Measurements from ENCODE around the gene SMCO3. TPM values are rescaled to one million over a fixed set of nuclear protein-coding genes. Genes with fewer than 3 reads are reported as not detected.

Gene SMCO3
- total RNA-seq, 1 experiment from 2014 or later = not detected

DNA sequence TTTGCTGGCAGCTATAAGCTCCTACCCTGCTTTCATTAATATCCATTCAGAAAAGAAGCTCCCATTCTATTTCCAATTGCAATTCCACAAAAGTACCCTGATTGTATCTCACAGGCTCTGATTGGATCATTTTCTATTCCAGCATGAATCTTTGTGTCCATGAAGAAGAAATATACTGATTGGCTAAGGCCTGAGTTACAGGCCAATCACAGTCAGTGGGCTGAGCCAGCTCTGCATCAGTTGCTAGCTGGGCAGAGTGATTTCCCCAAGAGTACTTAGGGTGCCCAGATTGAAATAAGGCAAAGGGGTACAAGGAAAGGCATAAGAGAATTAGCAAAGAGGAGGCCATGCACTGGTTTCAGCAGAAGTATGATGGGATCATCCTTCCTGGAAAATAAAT, 14.9 kb upstream of the SMCO3 start:
- DNase-seq (ENCODE audit: low read depth) = peak; percentile 36

DNA sequence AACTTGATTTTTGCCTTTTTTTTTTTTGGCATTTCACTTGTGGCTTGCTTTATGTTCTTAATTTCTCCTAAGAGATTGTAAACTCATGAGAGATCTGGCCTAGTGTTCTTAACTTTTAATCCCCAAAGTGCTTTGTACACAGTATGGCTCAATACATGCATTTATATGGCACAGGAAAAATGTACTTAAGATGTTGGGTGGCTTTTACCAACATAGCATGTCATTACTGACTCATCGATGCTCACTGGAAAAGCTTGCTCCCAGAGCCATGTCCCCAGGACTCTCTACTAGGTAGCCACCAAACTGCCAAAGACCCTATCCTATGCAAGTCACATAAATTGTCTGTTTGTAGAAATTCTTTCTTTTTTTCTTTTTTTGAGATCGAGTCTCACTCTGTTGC, 13.1 kb upstream of the SMCO3 start:
- DNase-seq (ENCODE audit: low read depth) = no peak

DNA sequence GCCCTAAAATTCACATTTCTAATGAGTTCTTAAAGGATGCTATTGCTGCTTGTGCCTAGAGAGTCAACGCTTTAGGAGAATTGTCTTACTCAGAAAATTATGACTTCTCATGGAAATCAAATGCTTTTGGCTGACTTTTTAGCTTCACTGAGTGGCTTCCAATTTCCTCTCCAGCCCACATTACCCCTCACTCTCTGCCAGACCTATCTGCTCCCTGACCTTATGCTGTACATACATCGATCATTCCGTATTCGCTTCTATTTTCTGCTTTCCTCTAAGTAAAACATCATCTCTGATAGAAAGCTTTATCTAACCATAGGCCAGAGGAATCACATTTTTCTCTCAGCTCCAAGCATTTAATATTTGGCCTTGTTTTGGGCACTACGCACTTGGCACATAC, 12.5 kb upstream of the SMCO3 start:
- no peak for DNase-seq (ENCODE audit: low read depth)

- peak; percentile 26 for DNase-seq (ENCODE audit: low read depth)
Measured at GRCh38 chr12:14825256-14825655, 11.3 kb upstream of the SMCO3 start.

GRCh38 chr12:14824012-14824634, 10.1 kb upstream of the SMCO3 start:
- DNase-seq (ENCODE audit: low read depth) = peak; percentile 28

GRCh38 chr12:14811486-14811885, 2.5 kb downstream of the SMCO3 start:
- DNase-seq (ENCODE audit: low read depth) = no peak

DNA sequence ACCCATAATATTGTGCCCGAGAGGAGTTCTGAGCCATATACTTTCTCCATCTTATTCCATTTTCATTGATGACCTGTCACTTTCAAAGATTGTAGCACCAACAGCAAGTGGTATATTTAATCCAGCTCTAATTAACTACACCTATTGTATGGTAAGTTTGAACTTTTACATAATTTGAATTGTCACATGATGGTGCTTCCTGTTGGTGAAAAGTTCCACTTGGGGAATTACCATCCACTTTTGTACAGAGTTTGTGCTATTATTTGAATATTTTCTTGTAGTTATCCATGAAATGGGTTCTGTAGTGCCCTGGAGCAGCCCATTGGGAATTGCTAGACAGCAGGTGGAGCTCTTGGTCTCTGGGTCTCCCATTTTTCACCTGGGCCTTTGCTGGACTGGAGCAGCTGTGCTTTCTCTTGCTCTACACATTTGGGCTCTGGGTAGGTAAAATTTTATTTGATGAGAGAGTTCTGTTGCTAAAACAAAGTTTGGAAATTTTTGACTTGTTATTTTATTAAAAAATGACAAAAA, 3.0 kb downstream of the SMCO3 start:
- DNase-seq (ENCODE audit: low read depth) = peak; percentile 31

- DNase-seq (ENCODE audit: low read depth) = no peak
Measured at GRCh38 chr12:14810167-14810952, 3.6 kb downstream of the SMCO3 start.

- no peak for DNase-seq (ENCODE audit: low read depth)
Measured at GRCh38 chr12:14803830-14804160, 10.2 kb downstream of the SMCO3 start.

GRCh38 chr12:14803011-14803829, 10.8 kb downstream of the SMCO3 start, which contains the start of the genes C12orf60 and WBP11:
C12orf60 (plus strand) TSS chr12:14803670; CDS start chr12:14822936, 19,266 bp downstream.
WBP11 (minus strand) TSS chr12:14803478; CDS start chr12:14801383, 2,095 bp downstream.
- peak; percentile 99 for DNase-seq (ENCODE audit: low read depth)

DNA sequence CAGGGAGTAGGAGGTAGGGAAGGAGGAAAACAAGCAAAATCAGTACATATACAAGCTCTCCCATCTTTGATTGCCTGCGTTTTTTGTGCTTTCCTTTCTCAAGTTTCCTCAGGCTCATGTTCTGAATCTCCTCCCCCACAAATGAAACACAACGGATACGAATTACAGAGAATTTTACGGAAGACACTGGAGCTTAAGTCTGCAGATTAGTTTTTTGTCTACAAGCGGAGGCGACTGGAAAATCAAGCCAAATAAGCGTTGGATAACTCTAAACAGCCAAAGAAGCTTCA, 11.3 kb downstream of the SMCO3 start:
- DNase-seq (ENCODE audit: low read depth) = no peak

- DNase-seq (ENCODE audit: low read depth) = no peak
Measured at GRCh38 chr12:14802247-14802646, 11.7 kb downstream of the SMCO3 start.

- no peak for DNase-seq (ENCODE audit: low read depth)
Measured at GRCh38 chr12:14795028-14795448, 18.9 kb downstream of the SMCO3 start.

GRCh38 chr12:14785568-14785967, 28.4 kb downstream of the SMCO3 start:
- DNase-seq (ENCODE audit: low read depth) = no peak

DNA sequence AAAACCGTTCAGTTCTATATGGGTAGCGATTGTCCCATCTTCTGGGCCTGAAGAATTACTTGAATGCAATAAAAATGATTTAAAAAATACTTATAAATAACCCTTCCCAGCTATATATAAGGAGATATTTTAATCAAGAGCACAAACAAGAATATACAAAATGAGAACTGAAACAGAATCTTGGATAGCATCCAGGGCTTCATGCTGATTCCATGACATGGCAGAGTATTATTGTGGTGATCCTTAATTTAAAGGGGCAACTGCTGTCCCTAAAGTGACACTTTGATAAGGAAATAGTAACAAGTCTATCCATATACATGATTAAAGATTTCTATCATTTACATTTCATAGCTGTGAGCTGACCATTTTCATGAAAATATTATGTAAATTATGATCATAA, 29.5 kb downstream of the SMCO3 start:
- no peak for DNase-seq (ENCODE audit: low read depth)

DNA sequence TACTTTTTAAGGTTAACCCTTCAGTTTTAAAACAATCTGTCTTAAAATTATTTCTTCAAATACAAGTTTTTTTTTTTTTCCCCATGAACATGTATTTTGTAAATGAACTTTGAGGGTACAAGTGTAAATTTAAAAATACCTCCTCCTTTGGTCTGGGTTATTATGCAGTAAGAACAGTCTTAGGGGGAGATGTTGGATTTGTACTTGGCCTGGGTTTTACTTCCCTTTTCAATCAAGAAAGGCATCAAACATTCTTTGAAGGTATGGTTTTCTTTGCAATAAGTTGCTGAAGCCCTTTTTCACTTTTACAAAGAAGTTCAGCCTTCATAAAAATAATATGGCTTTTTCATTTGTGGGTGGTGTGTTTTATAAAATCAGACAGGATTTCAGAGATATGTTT, 31.2 kb downstream of the SMCO3 start:
- no peak for DNase-seq (ENCODE audit: low read depth)

GRCh38 chr12:14781563-14781962, 32.4 kb downstream of the SMCO3 start:
- no peak for DNase-seq (ENCODE audit: low read depth)

- DNase-seq (ENCODE audit: low read depth) = no peak
Measured at GRCh38 chr12:14780859-14781258, 33.1 kb downstream of the SMCO3 start.

- no peak for DNase-seq (ENCODE audit: low read depth)
Measured at GRCh38 chr12:14779834-14780233, 34.1 kb downstream of the SMCO3 start.

- peak; percentile 30 for DNase-seq (ENCODE audit: low read depth)
Measured at GRCh38 chr12:14777271-14777670, 36.7 kb downstream of the SMCO3 start.

GRCh38 chr12:14776236-14776961, 37.6 kb downstream of the SMCO3 start:
- DNase-seq (ENCODE audit: low read depth) = peak; percentile 25

GRCh38 chr12:14775636-14775980, 38.4 kb downstream of the SMCO3 start:
- DNase-seq (ENCODE audit: low read depth) = no peak
